Neural cell (in vitro differentiated cells): ENCODE data around the gene CCR5. TPM values are rescaled to one million over a fixed set of nuclear protein-coding genes. Genes with fewer than 3 reads are reported as not detected.

Experiments used
- H2AFZ ChIP-seq: fragments of 200-600, 300-800 bp; sonication (generic), shearing (Covaris generic); 2 replicates; pipeline ENCODE4 v1.6.0; 2014; ENCODE audit warnings: low read depth, mild to moderate bottlenecking, antibody characterized with exemption, low read length, moderate library complexity
- H3F3A ChIP-seq: fragments of 200-600 bp; shearing (Covaris generic); 2 replicates; pipeline ENCODE4 v1.6.1; 2016; ENCODE audit warnings: mild to moderate bottlenecking, moderate library complexity, mixed read lengths, antibody characterized with exemption, low read length; ENCODE audit not compliant: insufficient read depth, poor library complexity, severe bottlenecking
- H3K27ac ChIP-seq: fragments of 200-600, 300-800 bp; sonication (generic), shearing (Covaris generic); 2 replicates; pipeline ENCODE4 v1.5.1; 2014; ENCODE audit warnings: mild to moderate bottlenecking, low read length, moderate library complexity
- H3K27me3 ChIP-seq: fragments of 300-800, 200-600 bp; sonication (generic), shearing (Covaris generic); 2 replicates; pipeline ENCODE4 v1.6.0; 2014; ENCODE audit warnings: mild to moderate bottlenecking, low read depth, low read length, moderate library complexity; ENCODE audit not compliant: insufficient read depth
- H3K36me3 ChIP-seq: fragments of 300-800, 200-600 bp; sonication (generic), shearing (Covaris generic); 2 replicates; pipeline ENCODE4 v1.5.1; 2014; ENCODE audit warnings: mild to moderate bottlenecking, antibody characterized with exemption, low read length, moderate library complexity; ENCODE audit not compliant: insufficient read depth
- H3K4me2 ChIP-seq: fragments of 300-800, 200-600 bp; sonication (generic), shearing (Covaris generic); 2 replicates; pipeline ENCODE4 v1.6.0; 2014; ENCODE audit warnings: mild to moderate bottlenecking, low read length
- H3K4me3 ChIP-seq: fragments of 300-800, 200-600 bp; sonication (generic), shearing (Covaris generic); 2 replicates; pipeline ENCODE4 v1.5.1; 2014; ENCODE audit warnings: mild to moderate bottlenecking, low read length, moderate library complexity
- H3K79me2 ChIP-seq: fragments of 200-600 bp; shearing (Covaris generic); replicated peaks from 2 replicates; pipeline ENCODE4 v1.6.0; 2014; ENCODE audit warnings: mild to moderate bottlenecking, low read length, moderate library complexity; ENCODE audit not compliant: insufficient read depth
- H3K9ac ChIP-seq: fragments of 300-800, 200-600 bp; sonication (generic), shearing (Covaris generic); 2 replicates; pipeline ENCODE4 v1.6.1; 2016; ENCODE audit warnings: mild to moderate bottlenecking, low read length, mixed read lengths
- H3K9me2 ChIP-seq: fragments of 200-600 bp; shearing (Covaris generic); 2 replicates; pipeline ENCODE4 v1.6.1; 2016; ENCODE audit warnings: mild to moderate bottlenecking, low read length, mixed read lengths; ENCODE audit not compliant: insufficient read depth
- H3K9me3 ChIP-seq: fragments of 200-600, 300-800 bp; sonication (generic), shearing (Covaris generic); 2 replicates; pipeline ENCODE4 v1.6.1; 2016; ENCODE audit warnings: mild to moderate bottlenecking, mixed run types, low read length, moderate library complexity, mixed read lengths
- H4K20me1 ChIP-seq: fragments of 200-600 bp; shearing (Covaris generic); 2 replicates; pipeline ENCODE4 v1.6.1; 2016; ENCODE audit warnings: mild to moderate bottlenecking, mixed run types; ENCODE audit not compliant: insufficient read depth
- EP300 ChIP-seq: fragments of 450-650 bp; conservative IDR thresholded peaks from 2 replicates; pipeline ENCODE4 v1.6.1; 2014; ENCODE audit warnings: antibody characterized with exemption, mild to moderate bottlenecking, moderate library complexity; ENCODE audit not compliant: poor library complexity, severe bottlenecking
- EZH2 ChIP-seq: fragments of 200-600, 300-800 bp; shearing (Covaris generic), sonication (generic); IDR thresholded peaks from 2 replicates; pipeline ENCODE4 v1.6.1; 2014; ENCODE audit warnings: antibody characterized with exemption, low read length, borderline replicate concordance, mild to moderate bottlenecking; ENCODE audit not compliant: insufficient read depth, poor library complexity, severe bottlenecking
- MXI1 ChIP-seq: fragments of 450-650 bp; conservative IDR thresholded peaks from 2 replicates; pipeline ENCODE4 v1.6.1; 2014; ENCODE audit warnings: antibody characterized with exemption, mild to moderate bottlenecking; ENCODE audit not compliant: poor library complexity, severe bottlenecking
- POLR2AphosphoS5 ChIP-seq: IDR thresholded peaks from 2 replicates; pipeline ENCODE4 v1.6.1; 2012
- RAD21 ChIP-seq: fragments of 450-650 bp; conservative IDR thresholded peaks from 2 replicates; pipeline ENCODE4 v1.6.1; 2014; ENCODE audit warnings: antibody characterized with exemption, mild to moderate bottlenecking, moderate library complexity
- REST ChIP-seq: IDR thresholded peaks from 2 replicates; pipeline ENCODE4 v1.6.1; 2012; ENCODE audit warnings: borderline replicate concordance
- SMC3 ChIP-seq: fragments of 450-650 bp; conservative IDR thresholded peaks from 2 replicates; pipeline ENCODE4 v1.6.1; 2014; ENCODE audit warnings: antibody characterized with exemption, mild to moderate bottlenecking, moderate library complexity; ENCODE audit not compliant: poor library complexity
- TAF1 ChIP-seq: IDR thresholded peaks from 2 replicates; pipeline ENCODE4 v1.6.1; 2012; ENCODE audit warnings: low read depth
- polyA plus RNA-seq: library from polyadenylated mRNA; depleted of rRNA; stranded (reverse); fragments of >200 nt; gene quantifications from 2 replicates; pipeline ENCODE4 v1.2.3, GENCODE V29; 2014
- TF ChIP-seq, protein P1 (sequence below): fragments of 450-650 bp; IDR thresholded peaks from 2 replicates; pipeline ENCODE4 v1.5.1; 2014; ENCODE audit warnings: antibody characterized with exemption, mild to moderate bottlenecking, moderate library complexity; ENCODE audit not compliant: poor library complexity, severe bottlenecking

Gene CCR5
- polyA plus RNA-seq, 1 donor from 2014 or later: not detected

- Histone ChIP-seq H3K9me2 (no peaks in the 10 kb centered on the region), H3K27me3 (no peaks in the 10 kb centered on the region), H3K4me2 (no peak overlapping the region), H3K9me3 (peaks cover 5% of the 10 kb centered on the region), H3K27ac (no peak overlapping the region), H3K4me3 (no peak overlapping the region), H3K79me2 (no peaks in the 10 kb centered on the region), H4K20me1 (no peaks in the 10 kb centered on the region), H3K9ac (no peak overlapping the region), H3F3A (no peaks in the 10 kb centered on the region), H2AFZ (no peak overlapping the region), H3K36me3 (no peaks in the 10 kb centered on the region)
- TF ChIP-seq REST: no peak
These were observed 35.8 kb upstream of the CCR5 start for GRCh38 chr3:46334741-46335478.

DNA sequence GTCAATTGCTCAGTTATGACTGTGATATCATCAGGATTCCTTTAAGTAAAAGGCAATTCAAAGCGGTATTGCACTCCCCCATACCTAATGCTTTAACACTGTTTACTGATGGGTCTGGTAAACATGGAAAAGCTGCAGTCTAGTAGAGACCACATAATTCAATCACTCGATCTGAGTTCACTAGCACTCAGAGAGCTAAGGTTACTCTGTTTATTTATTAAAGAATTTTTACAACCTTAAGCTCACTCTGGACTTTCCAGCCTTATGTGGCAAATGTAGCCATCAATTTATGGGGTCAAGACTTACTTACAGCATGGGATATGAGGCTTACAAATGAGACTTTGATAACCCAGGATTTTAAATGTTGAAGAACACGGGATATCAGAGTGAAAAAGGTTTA lies 35.2 kb upstream of the CCR5 start:
- Histone ChIP-seq H3K9me2 (no peaks in the 10 kb centered on the region), H3K79me2 (no peaks in the 10 kb centered on the region), H3K4me3 (no peak overlapping the region), H3K27ac (no peak overlapping the region), H2AFZ (no peak overlapping the region), H3K27me3 (no peaks in the 10 kb centered on the region), H3K4me2 (no peak overlapping the region), H3K9ac (no peak overlapping the region), H4K20me1 (no peaks in the 10 kb centered on the region), H3F3A (no peaks in the 10 kb centered on the region), H3K36me3 (no peaks in the 10 kb centered on the region), H3K9me3 (peaks cover 5% of the 10 kb centered on the region)
- TF ChIP-seq REST (no peak), POLR2AphosphoS5 (no peak), SMC3 (no peak), MXI1 (no peak), RAD21 (no peak), EP300 (no peak), TAF1 (no peak), EZH2 (no peak)
- TF ChIP-seq, protein P1, sequence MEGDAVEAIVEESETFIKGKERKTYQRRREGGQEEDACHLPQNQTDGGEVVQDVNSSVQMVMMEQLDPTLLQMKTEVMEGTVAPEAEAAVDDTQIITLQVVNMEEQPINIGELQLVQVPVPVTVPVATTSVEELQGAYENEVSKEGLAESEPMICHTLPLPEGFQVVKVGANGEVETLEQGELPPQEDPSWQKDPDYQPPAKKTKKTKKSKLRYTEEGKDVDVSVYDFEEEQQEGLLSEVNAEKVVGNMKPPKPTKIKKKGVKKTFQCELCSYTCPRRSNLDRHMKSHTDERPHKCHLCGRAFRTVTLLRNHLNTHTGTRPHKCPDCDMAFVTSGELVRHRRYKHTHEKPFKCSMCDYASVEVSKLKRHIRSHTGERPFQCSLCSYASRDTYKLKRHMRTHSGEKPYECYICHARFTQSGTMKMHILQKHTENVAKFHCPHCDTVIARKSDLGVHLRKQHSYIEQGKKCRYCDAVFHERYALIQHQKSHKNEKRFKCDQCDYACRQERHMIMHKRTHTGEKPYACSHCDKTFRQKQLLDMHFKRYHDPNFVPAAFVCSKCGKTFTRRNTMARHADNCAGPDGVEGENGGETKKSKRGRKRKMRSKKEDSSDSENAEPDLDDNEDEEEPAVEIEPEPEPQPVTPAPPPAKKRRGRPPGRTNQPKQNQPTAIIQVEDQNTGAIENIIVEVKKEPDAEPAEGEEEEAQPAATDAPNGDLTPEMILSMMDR: no peak
